IMR-90 (cell line): Measurements from ENCODE around the gene ACTRT2.

Source experiments
- BHLHE40 ChIP-seq: fragments of 150-350 bp; IDR thresholded peaks from 2 replicates; pipeline ENCODE4 v1.6.1; 2016; ENCODE audit warnings: mild to moderate bottlenecking, low read depth, low read length
- CEBPB ChIP-seq: IDR thresholded peaks from 2 replicates; pipeline ENCODE4 v1.6.1; 2012; ENCODE audit warnings: low read depth, low read length, improper control_type of control experiment
- CHD1 ChIP-seq: IDR thresholded peaks from 2 replicates; pipeline ENCODE4 v1.6.1; 2012; ENCODE audit warnings: low read depth, low read length, improper control_type of control experiment
- CTCF ChIP-seq: conservative IDR thresholded peaks from 2 replicates; pipeline ENCODE4 v1.5.1; 2012; ENCODE audit warnings: mild to moderate bottlenecking, low read depth, low read length, improper control_type of control experiment
- ELK1 ChIP-seq: fragments of 150-350 bp; IDR thresholded peaks from 2 replicates; pipeline ENCODE4 v1.6.1; 2016; ENCODE audit warnings: low read depth, mild to moderate bottlenecking, low read length, moderate library complexity, borderline replicate concordance
- MAFK ChIP-seq: IDR thresholded peaks from 2 replicates; pipeline ENCODE4 v1.6.1; 2012; ENCODE audit warnings: low read depth, low read length, improper control_type of control experiment
- MAZ ChIP-seq: IDR thresholded peaks from 2 replicates; pipeline ENCODE4 v1.6.1; 2012; ENCODE audit warnings: low read depth, mild to moderate bottlenecking, low read length, improper control_type of control experiment, moderate library complexity, borderline replicate concordance
- MXI1 ChIP-seq: IDR thresholded peaks from 2 replicates; pipeline ENCODE4 v1.6.1; 2012; ENCODE audit warnings: low read depth, mild to moderate bottlenecking, low read length, moderate library complexity, borderline replicate concordance
- NFE2L2 ChIP-seq: fragments of 150-350 bp; IDR thresholded peaks from 2 replicates; pipeline ENCODE4 v1.6.1; 2016; ENCODE audit warnings: low read depth, mild to moderate bottlenecking, low read length
- POLR2A ChIP-seq: IDR thresholded peaks from 2 replicates; pipeline ENCODE4 v1.6.1; 2012; ENCODE audit warnings: mild to moderate bottlenecking, low read depth, low read length
- RAD21 ChIP-seq: IDR thresholded peaks from 2 replicates; pipeline ENCODE4 v1.6.1; 2012; ENCODE audit warnings: low read length, improper control_type of control experiment
- RFX5 ChIP-seq: IDR thresholded peaks from 2 replicates; pipeline ENCODE4 v1.8.0; 2012; ENCODE audit warnings: low read depth, mild to moderate bottlenecking, low read length, moderate library complexity
- SMC3 ChIP-seq: fragments of 150-350 bp; IDR thresholded peaks from 2 replicates; pipeline ENCODE4 v1.6.1; 2016; ENCODE audit warnings: low read depth, mild to moderate bottlenecking, antibody characterized with exemption, low read length, moderate library complexity
- USF2 ChIP-seq: fragments of 150-350 bp; IDR thresholded peaks from 2 replicates; pipeline ENCODE4 v1.6.1; 2017; ENCODE audit warnings: mild to moderate bottlenecking, antibody characterized with exemption, low read length, low read depth

- TF ChIP-seq CTCF (no peak), POLR2A (no peak), RFX5 (no peak), USF2 (no peak), RAD21 (no peak), SMC3 (no peak), CHD1 (no peak), MXI1 (no peak), CEBPB (no peak), BHLHE40 (no peak), NFE2L2 (no peak), MAFK (no peak), ELK1 (no peak), MAZ (no peak)
These were observed 33.2 kb downstream of the ACTRT2 start for GRCh38 chr1:3054474-3054873.
